HG03439 (cell line): ENCODE data around the gene NCOA6.

Source experiments
- ATAC-seq: cut with Tn5 transposase; IDR thresholded peaks from one replicate; pipeline ENCODE4 v1.9.1; 2021; ENCODE audit warnings: mild to moderate bottlenecking, moderate library complexity; ENCODE audit not compliant: unreplicated experiment

The NCOA6 gene

GRCh38 chr20:34825530-34826362, at the start of gene NCOA6:
TSS of gene NCOA6 (minus strand) at chr20:34825651. CDS start at chr20:34782355, 43,296 bp downstream.
- peak; percentile 57 for ATAC-seq

GRCh38 chr20:34874094-34874654, 48.7 kb upstream of the NCOA6 start:
- ATAC-seq: no peak

- ATAC-seq: no peak
Observed at GRCh38 chr20:34873583-34874093, 48.2 kb upstream of the NCOA6 start.

- no peak for ATAC-seq
Observed at GRCh38 chr20:34872622-34873224, 47.3 kb upstream of the NCOA6 start, which contains the start of gene GGT7. TSS of gene GGT7 (minus strand) at chr20:34872856. CDS start at chr20:34872815, 41 bp downstream.

- no peak for ATAC-seq
Observed at GRCh38 chr20:34871966-34872621, 46.6 kb upstream of the NCOA6 start.

- no peak for ATAC-seq
Observed at GRCh38 chr20:34871320-34871926, 46.0 kb upstream of the NCOA6 start.

- no peak for ATAC-seq
Observed at GRCh38 chr20:34864216-34864615, 38.8 kb upstream of the NCOA6 start.

- no peak for ATAC-seq
Observed at GRCh38 chr20:34863421-34863965, 38.0 kb upstream of the NCOA6 start.

- ATAC-seq: no peak
Observed at GRCh38 chr20:34862724-34863123, 37.3 kb upstream of the NCOA6 start.

- ATAC-seq: no peak
Observed at GRCh38 chr20:34861386-34862084, 36.1 kb upstream of the NCOA6 start.

GRCh38 chr20:34859826-34860545, 34.5 kb upstream of the NCOA6 start:
- no peak for ATAC-seq

- no peak for ATAC-seq
Observed at GRCh38 chr20:34859367-34859766, 33.9 kb upstream of the NCOA6 start.

GRCh38 chr20:34852298-34852697, 26.8 kb upstream of the NCOA6 start:
- no peak for ATAC-seq

- ATAC-seq: no peak
Observed at GRCh38 chr20:34850969-34851368, 25.5 kb upstream of the NCOA6 start.

GRCh38 chr20:34849778-34850177, 24.3 kb upstream of the NCOA6 start:
- no peak for ATAC-seq

- no peak for ATAC-seq
Observed at GRCh38 chr20:34848597-34848996, 23.1 kb upstream of the NCOA6 start.

- ATAC-seq: no peak
Observed at GRCh38 chr20:34843421-34843820, 18.0 kb upstream of the NCOA6 start.

GRCh38 chr20:34842143-34842542, 16.7 kb upstream of the NCOA6 start:
- ATAC-seq: no peak

GRCh38 chr20:34834459-34834893, 9.0 kb upstream of the NCOA6 start:
- no peak for ATAC-seq
